Measurements from ENCODE around the gene FLG2.
"Not testable (repeated sequence)": the region's sequence is repeated elsewhere in the genome, so short reads cannot be mapped to it uniquely, and the experiment has no call there.

FLG2 gene

GRCh38 chr1:152359906-152360305 lies at the start of gene FLG2:
Gene FLG2, minus strand, starts transcription at chr1:152360006. Its CDS starts 1,122 bp downstream, at chr1:152358884.
- no peak for FAIRE-seq

DNA sequence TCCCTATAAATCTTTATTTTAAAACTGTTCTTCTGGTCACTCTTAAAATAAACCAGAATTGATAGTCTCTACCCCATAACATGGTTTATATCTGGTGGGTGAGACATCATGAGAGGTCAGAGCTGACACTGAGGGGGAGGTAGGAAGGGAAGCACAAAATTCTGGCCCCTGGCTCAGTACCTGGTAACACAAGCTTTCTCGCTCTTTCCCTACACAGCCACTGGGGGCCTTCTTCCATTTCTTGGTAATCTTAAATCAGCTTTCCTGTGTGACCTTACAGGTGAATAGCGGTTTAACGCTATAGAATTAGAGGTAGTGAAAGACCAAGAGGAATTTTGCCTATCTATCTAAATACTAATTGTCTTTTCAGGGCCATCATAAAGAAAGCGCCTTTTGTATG lies 48.9 kb upstream of the FLG2 start:
- no peak for FAIRE-seq

- FAIRE-seq = no peak
Observed at GRCh38 chr1:152398812-152399698, 39.2 kb upstream of the FLG2 start.

DNA sequence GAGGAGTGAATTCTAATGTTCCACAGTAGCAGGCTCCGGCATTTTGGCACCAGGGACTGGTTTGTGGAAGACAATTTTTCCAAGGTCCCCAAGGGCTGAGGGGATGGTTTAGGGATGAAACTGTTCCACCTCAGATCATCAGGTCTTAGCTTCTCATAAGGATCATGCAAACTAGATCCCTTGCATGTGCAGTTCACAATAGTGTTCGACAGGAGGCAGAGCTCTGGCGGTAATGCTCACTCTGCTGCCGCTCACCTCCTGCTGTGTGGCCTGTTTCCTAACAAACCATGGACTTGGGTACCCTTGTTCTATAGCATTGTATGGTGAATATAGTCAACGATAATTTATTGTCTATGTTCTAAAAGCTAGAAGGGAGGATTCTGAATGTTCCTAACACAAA lies 37.7 kb upstream of the FLG2 start:
- FAIRE-seq = no peak

DNA sequence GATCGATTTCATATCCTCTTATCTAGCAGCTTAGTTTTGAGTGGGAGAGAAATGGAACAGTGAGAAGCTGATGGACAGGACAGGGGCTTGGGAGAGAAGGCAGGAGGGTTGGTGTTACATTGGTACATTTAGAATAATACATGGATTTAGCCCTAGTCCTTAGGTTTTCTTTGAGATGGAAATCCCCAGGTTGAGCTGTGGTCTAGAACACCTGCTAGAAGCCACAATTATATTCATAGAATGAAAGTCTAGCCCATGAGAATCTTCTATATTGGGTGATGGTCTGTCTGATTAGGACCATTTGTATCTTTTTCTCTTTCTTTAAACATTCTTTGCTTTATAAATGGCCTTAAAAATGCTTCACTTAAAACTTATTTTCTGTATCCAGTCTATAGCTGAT lies 34.3 kb upstream of the FLG2 start:
- FAIRE-seq = no peak

DNA sequence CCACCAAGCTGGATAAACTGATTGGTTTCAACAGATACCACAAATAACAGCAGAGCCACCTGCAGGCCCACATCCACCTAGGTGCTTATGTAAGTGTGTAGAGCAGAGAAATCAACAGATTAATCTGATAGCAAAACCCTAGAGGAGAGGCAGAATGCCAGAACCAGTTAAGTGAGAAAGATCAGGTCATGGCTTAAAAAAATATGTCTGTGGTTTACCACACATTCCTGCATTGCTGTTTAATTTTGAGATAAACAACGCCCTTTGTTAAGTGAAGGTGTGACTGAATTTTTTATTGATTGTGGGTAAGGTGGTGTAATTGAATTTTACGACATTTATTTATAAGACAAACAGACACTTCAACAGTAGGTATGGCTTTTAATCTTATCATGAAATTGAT lies 33.1 kb upstream of the FLG2 start:
- FAIRE-seq = no peak

DNA sequence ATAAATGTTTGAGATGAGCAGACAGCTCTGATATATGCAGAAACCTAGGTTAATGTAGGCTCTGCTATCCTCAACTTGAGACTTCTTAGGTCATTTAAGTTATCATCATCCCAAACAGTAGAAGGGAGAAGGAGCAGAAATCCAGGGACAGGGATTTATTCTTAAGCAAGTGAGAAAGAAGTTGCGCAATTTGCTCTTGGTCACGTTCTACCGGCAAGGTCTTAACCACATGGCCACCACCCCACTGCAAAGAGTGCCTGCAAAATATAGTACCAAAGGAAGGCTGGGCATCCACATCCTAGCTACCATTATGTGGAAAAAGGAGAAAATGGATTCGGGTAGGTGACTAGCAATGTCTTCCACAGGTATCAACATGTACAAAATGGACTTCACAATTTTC lies 29.1 kb upstream of the FLG2 start:
- FAIRE-seq = no peak

GRCh38 chr1:152386940-152387339 lies 27.1 kb upstream of the FLG2 start:
- no peak for FAIRE-seq

DNA sequence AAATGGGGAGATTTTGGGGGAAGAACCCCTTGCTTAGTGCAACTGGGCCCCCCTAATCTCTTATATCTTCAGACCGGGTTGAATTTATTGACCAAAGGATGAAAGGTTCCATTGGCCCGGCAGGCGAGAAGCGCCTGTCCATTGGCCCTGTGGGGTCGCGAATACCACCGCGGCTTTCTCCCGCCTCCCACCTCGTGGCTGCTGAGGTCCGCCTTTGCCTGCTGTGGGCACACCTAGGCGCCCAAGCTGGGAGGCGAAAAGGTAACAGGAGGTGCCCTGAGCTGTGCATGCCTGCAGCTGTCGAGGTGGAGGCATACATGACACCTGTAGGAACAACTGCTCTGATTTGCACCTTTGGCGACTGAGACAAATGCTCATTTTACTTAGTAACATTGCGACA lies 21.1 kb upstream of the FLG2 start:
- no peak for FAIRE-seq

GRCh38 chr1:152374451-152374850 lies 14.6 kb upstream of the FLG2 start:
- no peak for FAIRE-seq

DNA sequence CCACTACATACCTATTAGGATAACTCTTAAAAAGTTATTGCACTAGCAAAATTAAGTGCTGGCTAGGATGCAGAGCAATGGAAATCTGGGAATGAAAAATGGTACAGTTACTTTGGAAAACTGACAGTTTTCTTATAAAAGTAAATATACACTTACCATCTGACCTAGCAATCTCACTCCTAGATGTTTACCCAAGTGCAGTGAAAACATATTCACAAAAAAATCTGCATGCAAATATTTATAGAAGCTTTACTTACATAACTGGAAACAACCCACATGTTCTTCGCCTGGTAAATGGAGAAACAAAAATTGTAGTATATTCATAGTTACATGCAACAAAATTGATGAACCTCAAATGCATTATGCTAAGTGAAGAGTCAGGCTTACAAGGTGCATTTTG lies 12.9 kb upstream of the FLG2 start:
- FAIRE-seq = no peak

DNA sequence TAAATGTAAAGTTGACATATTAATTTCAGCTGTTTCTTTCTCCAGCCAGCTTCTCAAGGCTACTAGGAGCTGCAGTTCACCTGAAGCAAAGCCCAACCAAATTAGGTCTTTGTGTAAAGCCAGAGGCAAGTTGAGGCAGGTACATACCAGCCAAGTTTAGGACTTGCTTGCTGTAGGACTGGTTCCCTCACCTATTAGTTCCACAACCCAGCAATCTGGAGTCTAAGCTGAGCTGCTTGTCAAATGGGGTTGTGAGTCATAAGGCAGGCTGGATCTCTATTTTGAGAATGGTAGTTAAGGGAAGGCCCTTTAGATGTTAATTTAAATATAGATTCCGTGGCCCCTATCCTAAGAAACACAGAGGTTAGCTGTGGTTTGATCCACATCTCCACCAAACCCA lies 7.6 kb upstream of the FLG2 start:
- FAIRE-seq = no peak

- FAIRE-seq = no peak
Observed at GRCh38 chr1:152356736-152357135, 3.1 kb downstream of the FLG2 start.

GRCh38 chr1:152349611-152350010 lies 10.2 kb downstream of the FLG2 start:
- no peak for FAIRE-seq

- FAIRE-seq = no peak
Observed at GRCh38 chr1:152348447-152348846, 11.4 kb downstream of the FLG2 start.

GRCh38 chr1:152347116-152347728 lies 12.6 kb downstream of the FLG2 start:
- FAIRE-seq = peak; percentile 61

- FAIRE-seq = no peak
Observed at GRCh38 chr1:152344438-152344837, 15.4 kb downstream of the FLG2 start.

DNA sequence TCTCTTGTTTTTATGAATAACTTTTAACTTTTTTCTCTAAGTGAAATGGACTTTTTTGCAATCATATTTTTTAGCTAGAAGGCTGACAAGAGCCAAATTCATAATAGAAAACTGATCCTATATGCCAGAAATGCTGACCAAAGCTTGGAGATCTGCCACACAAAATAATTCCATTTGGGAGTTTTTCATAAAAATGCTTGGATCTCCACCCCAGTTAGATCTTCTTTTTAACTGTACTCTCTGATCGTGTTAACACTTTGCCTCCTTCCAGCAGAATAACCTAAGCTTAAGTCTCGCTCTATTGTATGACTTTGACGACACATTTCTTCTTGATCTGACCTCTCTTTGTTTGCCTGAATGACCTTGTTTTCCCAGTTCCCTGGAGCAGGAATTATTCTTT lies 16.8 kb downstream of the FLG2 start:
- no peak for FAIRE-seq

DNA sequence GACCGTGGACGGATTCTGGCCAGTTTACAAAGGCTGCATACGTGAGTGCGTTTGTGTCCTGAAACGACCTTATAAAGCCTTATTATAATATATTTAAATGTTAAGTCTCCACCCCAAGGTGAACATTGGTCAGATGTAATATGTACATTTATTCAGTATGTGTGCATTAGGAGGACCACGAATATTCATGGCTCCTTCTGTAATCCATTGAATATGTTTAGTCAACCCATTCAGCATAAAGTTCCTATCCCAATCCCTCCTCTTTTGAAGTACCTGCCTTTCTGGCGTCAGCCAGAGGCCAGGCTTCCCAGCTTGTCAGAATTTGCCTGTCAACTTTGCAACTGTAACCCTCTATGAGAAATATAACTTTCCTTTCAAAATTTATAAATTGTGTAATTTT lies 24.4 kb downstream of the FLG2 start:
- no peak for FAIRE-seq

DNA sequence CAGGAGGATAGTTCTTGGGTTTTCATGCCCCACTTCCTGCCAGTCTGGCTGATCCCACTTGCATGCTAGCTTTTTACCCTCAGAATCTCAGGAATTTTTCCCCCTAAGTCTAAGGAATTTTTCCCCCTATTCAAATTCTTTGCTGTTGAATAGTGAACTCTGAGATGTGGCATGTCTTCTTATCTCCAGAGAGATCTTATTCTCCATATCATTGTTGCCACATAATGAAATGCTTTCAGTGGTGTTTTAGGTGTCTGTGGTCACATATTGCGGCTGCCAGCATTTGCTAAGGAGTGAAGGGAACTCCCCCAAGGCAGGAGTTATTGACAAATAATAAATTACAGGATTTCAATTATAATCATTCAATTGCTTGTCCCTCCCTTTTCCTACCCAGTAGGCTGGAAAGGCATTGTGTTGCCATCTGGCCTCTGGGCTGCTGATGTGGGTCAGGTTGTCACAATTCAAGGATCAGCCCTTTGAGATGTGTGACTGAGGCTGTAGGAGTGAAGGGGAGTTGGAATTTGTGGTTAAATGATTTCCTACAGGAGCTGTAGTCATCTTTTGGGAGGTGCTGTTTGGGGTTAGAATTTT lies 30.9 kb downstream of the FLG2 start:
- no peak for FAIRE-seq

DNA sequence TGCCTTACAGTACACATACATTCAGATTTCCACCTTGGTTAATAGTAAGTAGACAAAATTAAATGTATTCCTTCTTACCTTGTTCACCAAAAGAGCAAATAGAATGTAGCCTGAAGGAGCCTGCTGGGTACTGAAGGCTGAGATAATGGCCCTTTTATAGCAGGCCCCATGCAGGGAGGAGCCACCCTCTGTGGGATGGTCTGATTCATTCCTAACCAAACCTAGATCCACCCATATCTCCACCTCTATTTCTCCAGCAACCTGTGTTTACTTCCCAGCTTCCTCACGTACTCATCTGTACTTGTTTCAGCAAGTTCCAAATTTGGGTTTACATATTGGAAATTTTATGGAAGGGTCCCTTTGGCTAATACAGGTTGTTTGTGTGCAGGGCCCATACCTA lies 34.7 kb downstream of the FLG2 start, which contains the start of gene FLG:
FLG (minus strand) TSS at position 129 of the 400 bp plus-strand sequence. CDS start 9,783 bp downstream, outside the sequence.
- FAIRE-seq = no peak

GRCh38 chr1:152313970-152314369 lies 45.8 kb downstream of the FLG2 start:
- no peak for FAIRE-seq

- FAIRE-seq = no peak
Observed at GRCh38 chr1:152313319-152313801, 46.4 kb downstream of the FLG2 start.

- FAIRE-seq = not testable (repeated sequence)
Observed at GRCh38 chr1:152312169-152312568, 47.6 kb downstream of the FLG2 start.

Measured in G401.6 (cell line).